Measurements from ENCODE around the gene NR4A2.

The NR4A2 gene

GRCh38 chr2:156339865-156340264 lies 7.3 kb upstream of the NR4A2 start:
- no peak for DNase-seq

DNA sequence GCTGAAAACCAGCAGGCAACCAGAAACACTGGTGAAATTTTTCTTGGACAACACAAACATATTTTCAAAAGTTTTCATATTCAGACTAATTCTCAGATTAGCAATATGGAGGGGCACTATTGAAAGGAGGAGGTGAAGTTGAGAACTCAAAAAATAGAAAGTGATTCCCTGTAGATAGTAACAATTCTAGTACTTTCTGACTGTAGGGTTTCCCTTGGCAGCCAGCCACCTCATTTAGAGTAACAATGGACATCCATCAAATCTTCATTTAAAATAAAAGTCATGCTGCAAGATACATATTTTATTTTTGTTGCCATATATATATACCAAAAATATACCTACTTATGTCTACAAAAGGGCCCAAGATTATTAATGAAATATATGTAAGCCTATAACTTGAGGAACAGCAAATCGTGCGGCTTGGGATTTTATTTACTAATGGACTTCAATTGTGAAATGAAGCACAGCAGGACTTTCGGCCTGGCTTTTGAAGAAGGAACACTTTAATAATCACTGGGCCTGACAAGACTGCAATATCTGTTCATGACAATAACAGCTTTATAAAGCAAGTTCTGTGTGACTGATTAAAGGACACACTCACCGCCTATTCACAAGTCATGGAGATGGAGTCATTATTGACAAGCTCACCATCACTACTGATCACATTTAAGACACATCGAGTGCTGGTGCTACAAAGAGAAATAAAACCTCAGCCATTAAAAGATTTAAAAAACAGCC lies 6.8 kb upstream of the NR4A2 start:
- no peak for DNase-seq

DNA sequence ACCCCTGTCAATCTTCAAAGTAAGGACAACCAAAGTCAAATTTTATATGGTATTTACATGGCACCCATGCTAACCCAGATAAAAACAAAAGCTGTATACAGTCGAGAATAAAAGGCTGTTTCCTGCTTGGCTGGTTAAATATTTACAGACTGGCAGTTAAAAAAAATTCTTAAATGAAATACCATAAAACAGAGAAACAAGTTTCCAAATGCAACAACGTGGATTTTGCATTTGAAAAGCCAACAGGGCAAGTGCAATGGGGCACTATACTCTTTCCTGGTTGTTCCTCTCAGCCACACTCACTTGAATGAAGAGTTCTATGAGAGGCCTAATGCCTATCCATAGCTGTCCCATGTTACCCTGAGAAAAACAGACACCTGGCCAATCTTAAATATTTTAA lies 6.1 kb upstream of the NR4A2 start:
- no peak for DNase-seq

- peak; percentile 90 for DNase-seq
Observed at GRCh38 chr2:156334496-156335478, 2.3 kb upstream of the NR4A2 start.

GRCh38 chr2:156333951-156334495 lies 1.5 kb upstream of the NR4A2 start:
- peak; percentile 35 for DNase-seq

DNA sequence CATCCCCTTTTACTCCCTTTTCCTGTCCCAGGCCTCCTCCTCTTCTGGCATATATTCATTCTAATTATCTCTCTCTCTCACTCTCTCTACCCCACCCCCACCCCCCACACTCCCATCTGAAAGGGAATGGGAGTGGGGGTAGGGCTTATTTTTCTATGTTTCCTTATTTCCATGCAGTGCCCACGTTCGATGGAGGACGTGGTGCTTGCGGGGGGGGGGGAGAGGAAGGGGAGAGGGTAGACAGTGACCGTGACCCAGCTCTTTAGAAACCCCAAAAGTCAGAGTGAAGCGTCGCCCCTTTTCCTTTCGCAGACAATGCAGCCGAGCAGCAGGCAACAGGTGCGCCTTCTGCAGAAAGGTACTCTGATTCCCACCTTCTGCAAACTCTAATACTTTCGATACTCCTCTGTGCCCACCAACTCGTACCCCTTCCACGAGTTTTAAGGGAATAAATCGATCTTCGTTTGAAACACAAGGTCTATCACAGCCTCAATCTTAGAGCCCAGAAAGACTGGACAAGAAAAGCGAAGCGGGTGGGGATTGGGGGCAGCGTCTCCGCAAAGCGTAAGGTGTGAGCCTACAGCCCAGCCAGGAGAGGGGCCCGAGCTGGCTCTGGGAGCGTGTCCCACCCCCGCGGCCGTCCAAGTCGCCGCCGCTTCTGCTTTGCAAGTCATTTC lies 891 bp upstream of the NR4A2 start:
- no peak for DNase-seq

DNA sequence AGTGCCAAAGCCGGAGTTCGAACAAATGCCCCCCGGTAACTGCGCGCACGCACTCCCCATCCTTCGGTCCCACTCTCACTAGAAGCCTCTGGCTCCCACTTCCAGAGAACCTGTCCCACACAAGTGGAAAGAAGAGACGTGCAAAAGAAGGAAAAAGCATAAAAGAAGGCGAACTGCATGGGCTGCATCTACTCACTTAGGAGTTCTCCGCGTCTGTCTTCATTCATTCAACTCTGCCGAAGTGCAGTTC lies 312 bp downstream of the NR4A2 start:
- DNase-seq: no peak

DNA sequence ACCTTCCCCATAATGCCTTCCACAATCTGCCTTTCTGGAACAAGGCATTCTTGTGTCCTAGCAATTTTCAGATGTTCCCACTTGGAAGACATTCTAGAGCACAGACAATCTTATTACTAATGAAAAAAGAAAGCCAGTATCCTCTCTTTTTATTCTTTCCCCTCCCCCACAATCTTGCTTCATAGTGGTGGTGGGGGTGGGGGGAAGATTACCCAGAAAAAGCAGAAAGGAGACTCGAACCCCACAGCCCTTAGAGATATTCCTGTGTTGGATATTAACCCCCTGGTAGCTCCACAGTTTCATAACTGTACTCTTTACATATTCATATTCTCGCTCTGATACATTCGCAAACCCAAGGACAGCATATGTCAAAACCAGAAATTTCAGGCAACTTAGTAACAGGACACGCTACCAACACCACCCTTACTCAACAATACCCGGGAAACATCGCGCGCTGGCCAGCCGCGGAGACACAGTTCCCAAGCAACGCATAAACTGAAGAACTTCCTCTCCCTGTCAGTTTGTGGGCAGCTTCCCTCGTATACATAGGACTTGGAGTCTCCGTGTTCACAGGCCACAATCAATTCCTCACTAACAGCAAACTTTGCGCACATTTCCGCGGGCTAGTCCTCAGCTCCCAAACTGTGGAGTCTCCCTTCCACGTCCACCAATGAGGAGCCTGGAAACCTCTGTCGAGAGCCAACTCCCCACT lies 793 bp downstream of the NR4A2 start:
- DNase-seq: peak; percentile 55

DNA sequence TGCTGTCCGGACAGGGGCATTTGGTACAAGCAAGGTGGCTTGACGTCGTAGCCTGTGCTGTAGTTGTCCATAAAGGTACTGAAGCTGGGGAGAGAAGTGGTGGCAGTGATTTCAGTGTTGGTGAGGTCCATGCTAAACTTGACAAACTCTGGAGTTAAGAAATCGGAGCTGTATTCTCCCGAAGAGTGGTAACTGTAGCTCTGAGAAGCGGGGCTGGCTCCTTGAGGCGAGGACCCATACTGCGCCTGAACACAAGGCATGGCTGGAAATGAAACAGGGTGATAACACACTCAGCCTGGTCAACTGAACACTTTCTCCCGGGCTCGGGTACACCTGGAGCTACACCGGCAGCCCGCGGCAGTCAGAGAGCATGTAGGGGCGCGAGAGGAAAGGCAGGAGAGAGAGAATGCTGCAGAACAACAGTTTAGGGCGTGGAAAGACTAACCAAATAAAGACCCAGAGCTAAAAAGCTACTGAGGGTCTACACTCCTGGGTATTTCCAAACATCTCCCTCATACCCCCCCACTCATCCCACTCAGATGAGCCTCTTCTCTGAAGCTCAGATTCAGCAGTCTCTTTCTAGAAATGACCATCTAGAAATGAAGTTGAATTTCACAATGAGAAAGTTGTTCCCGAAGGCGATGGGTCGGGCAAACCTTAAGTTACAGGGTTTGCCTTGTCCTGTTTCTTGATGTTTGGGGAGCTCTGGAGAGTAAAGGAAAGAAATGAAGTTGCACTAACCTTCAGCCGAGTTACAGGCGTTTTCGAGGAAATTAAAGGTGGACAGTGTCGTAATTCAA lies 2.4 kb downstream of the NR4A2 start:
- DNase-seq: no peak

GRCh38 chr2:156329031-156329926 lies 3.2 kb downstream of the NR4A2 start:
- DNase-seq: no peak

- DNase-seq: no peak
Observed at GRCh38 chr2:156327835-156328695, 4.5 kb downstream of the NR4A2 start.

DNA sequence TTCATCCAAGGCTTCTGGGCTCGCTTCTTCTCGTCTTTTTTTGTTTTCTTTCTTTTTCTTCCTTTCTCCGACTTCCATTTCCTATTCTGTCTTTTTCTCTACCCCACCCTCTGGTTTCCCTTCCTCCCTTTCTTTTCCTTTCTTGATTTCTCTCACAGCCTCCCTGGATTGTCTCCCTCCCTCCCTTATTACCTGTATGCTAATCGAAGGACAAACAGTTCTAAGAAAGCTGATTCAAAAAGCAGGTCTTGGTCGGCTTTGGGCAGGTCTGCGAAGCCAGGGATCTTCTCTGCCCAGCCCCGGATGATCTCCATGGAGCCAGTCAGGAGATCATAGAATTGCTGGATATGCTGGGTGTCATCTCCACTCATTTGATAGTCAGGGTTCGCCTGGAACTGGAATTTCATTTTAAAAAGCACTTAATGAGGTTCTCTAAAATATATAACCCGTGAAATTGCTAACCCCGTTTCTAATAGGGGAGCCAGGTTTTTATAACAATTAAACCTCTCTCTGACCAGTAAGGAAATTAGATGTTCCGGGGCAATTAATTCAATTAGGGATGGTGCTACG lies 5.9 kb downstream of the NR4A2 start:
- DNase-seq: no peak

- DNase-seq: no peak
Observed at GRCh38 chr2:156325688-156326525, 6.6 kb downstream of the NR4A2 start.

- no peak for DNase-seq
Observed at GRCh38 chr2:156323754-156324153, 8.8 kb downstream of the NR4A2 start.

DNA sequence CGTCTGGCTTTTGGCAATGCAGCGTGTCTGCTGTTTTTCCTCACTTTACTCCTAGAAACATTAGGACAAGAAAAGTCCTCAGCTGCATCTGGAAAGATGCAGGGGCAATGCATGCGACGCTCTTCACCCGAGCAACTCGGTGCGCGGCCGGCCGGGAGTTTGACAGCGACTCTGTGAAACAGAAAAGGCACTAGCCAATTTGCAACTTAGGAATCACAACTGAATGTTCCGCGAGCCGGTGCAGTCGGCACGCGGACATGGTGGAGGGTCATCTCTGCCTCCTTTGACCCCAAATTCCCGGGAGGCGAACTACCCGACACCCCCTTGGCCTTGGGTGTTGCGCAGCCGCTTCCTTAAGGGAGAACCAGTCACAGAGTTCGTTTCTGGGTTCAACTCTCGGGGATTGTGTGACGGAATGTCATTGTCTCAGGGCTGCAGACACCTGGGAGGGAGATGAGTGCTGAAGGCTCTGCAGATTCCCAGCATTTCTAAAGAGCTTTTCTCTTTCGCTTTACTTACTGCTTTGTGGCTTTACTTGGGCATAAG lies 9.8 kb downstream of the NR4A2 start:
- DNase-seq: no peak

- DNase-seq: no peak
Observed at GRCh38 chr2:156322051-156322685, 10.4 kb downstream of the NR4A2 start.

GRCh38 chr2:156321243-156321904 lies 11.1 kb downstream of the NR4A2 start:
- DNase-seq: no peak

Data from fibroblast of skin of scalp (primary cell).